Measurements from ENCODE around the gene SPATA2.
"Not testable (repeated sequence)": the region's sequence is repeated elsewhere in the genome, so short reads cannot be mapped to it uniquely, and the experiment has no call there.

The SPATA2 gene

GRCh38 chr20:49899541-49900383, 15.6 kb downstream of the SPATA2 start:
- FAIRE-seq: no peak

- FAIRE-seq: no peak
Observed at GRCh38 chr20:49896204-49896603, 19.1 kb downstream of the SPATA2 start.

GRCh38 chr20:49895474-49896093, 19.7 kb downstream of the SPATA2 start:
- not testable (repeated sequence) for FAIRE-seq

- FAIRE-seq: no peak
Observed at GRCh38 chr20:49894073-49894470, 21.3 kb downstream of the SPATA2 start.

GRCh38 chr20:49893242-49894072, 21.9 kb downstream of the SPATA2 start:
- FAIRE-seq: no peak

- FAIRE-seq: no peak
Observed at GRCh38 chr20:49892817-49893216, 22.5 kb downstream of the SPATA2 start.

- FAIRE-seq: no peak
Observed at GRCh38 chr20:49892260-49892659, 23.1 kb downstream of the SPATA2 start.

- FAIRE-seq: no peak
Observed at GRCh38 chr20:49891476-49892110, 23.7 kb downstream of the SPATA2 start.

- no peak for FAIRE-seq
Observed at GRCh38 chr20:49890471-49891361, 24.6 kb downstream of the SPATA2 start.

- FAIRE-seq: no peak
Observed at GRCh38 chr20:49889935-49890333, 25.4 kb downstream of the SPATA2 start.

- no peak for FAIRE-seq
Observed at GRCh38 chr20:49889001-49889934, 26.1 kb downstream of the SPATA2 start.

GRCh38 chr20:49888212-49889000, 26.9 kb downstream of the SPATA2 start:
- FAIRE-seq: no peak

GRCh38 chr20:49887251-49888211, 27.8 kb downstream of the SPATA2 start:
- FAIRE-seq: no peak

- no peak for FAIRE-seq
Observed at GRCh38 chr20:49886571-49887213, 28.6 kb downstream of the SPATA2 start.

- no peak for FAIRE-seq
Observed at GRCh38 chr20:49885558-49886332, 29.6 kb downstream of the SPATA2 start.

GRCh38 chr20:49883246-49883802, 32.0 kb downstream of the SPATA2 start:
- no peak for FAIRE-seq

Measured in colon (tissue), 2 donors.